NCI-H187 (cell line): ENCODE measurements around the gene ZBTB39.
"Not testable (repeated sequence)": the region's sequence is repeated elsewhere in the genome, so short reads cannot be mapped to it uniquely, and the experiment has no call there.

Experiments
- DNase-seq, 2 experiments: peaks; one replicate each; lab custom pipeline; 2025; lab: John Stamatoyannopoulos, UW

The ZBTB39 gene

DNA sequence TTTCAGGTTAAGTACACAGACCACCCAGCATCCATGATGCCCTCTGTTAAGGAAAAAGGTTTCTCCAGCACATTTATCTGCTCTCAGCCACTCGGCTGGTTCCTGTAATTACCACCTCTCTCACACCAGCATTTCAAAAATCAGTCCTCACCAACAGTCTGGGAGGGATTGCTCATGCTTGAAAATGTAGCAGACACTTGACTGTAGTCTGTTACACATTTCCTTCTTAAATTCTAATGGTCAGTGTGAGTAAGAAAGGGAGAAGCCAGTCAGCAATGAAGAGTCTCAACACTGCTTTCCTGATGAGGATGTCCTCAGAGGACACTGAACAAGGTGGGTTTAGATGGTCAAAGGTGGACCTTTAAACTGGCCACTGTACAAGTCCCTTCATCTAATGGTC, 6.0 kb downstream of the ZBTB39 start:
- no peak for DNase-seq

DNA sequence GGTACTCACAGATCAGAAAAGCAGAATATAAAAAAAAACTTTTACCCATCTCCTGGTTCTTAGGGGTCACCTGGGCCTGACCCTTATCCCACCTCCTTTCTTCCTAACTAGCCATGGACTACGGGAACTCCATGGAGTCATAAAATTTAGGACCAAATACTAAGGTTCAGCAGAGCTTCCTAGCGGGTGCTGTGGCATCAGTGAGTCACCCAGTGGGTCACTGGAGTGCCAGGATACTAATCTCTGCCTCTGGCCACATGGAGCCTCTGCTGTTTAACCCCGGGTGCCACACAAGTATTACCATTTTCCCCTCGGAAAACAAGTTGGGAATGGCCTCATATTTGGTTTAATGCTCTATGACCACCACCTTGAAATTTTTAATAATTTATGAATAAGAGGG, 6.9 kb downstream of the ZBTB39 start:
- no peak for DNase-seq

DNA sequence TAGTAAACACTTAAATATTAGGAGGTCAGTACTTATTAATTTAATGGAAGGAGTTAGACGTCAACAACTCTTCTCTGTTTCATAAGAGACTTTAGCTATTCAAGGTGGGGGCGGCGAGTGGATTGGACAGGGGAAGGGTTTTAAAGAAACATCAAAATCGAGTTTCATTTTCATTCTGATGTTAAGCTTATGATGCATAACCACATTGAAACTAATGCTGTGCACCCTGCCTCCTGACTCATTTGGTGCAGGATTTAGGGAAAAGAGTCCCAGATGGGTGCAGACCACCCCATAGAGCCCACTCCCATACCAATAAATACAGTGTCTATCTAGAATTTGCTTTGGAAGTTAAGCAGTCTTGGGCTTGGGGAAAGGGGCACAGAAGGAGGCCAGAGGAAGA, 7.4 kb downstream of the ZBTB39 start:
- DNase-seq, result no peak

DNA sequence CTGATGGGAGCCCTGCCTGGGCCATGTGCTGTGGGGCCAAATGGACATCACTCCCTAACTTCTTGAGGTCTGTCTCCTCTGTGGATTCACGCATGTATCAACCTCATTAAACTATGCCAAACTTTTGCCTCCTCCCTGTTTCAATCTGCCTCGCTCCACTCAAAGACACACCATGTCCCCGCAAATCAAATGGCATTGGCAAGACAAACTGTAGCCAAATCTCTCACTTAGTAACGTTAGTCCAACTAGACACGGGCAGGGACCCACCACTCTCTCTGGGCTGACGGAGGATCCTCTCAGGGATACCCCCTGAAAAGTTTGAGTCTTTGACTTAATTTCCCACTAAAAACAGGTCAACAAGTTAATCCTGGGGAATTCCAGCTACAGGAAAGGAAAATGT, 8.0 kb downstream of the ZBTB39 start:
- DNase-seq, result no peak

DNA sequence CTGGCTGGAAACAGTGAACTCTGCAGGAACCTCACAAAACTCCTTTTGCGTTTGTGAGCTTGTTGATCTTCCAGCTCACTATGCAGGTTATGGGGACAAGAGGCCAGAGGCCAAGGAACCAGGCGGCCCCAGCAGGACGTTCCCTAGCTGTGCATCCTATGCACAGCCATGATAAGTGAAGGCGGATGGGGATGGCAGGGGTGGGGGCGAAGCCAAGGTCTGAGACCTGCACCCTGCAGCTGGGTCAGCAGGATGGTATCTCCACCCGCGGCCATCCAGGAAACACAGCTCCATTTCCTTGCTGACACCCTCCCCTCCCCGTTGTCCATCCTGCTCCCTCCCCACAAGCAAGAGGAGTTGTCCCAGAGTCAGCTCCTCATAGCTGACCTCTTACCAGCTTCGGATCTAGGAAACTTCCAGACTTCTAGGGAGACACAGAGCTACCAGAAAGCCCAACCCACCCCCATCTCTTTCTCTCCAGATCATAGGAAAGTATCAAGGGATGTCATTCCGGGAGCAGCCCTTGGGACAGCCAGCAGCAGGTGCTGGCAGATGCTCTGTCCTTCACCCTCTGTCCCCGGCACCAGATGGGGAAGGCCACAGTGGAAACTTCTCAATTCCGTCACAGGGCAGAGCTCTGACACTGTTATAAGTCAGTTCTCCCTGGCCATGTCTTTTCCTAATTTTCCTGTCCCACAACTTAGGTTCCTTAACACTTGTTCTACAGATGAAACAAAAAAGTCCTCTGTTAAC, 9.4 kb downstream of the ZBTB39 start:
- no peak for DNase-seq

DNA sequence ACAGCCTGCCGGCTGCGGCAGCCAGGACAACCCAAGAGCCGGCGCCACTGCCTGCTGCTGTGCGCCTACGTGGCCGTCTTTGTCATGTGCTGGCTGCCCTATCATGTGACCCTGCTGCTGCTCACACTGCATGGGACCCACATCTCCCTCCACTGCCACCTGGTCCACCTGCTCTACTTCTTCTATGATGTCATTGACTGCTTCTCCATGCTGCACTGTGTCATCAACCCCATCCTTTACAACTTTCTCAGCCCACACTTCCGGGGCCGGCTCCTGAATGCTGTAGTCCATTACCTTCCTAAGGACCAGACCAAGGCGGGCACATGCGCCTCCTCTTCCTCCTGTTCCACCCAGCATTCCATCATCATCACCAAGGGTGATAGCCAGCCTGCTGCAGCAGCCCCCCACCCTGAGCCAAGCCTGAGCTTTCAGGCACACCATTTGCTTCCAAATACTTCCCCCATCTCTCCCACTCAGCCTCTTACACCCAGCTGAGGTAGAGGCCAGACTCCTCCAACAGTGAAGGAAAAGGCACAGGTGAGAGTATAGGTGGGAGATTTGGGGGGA, 10.3 kb downstream of the ZBTB39 start:
- no peak for DNase-seq

DNA sequence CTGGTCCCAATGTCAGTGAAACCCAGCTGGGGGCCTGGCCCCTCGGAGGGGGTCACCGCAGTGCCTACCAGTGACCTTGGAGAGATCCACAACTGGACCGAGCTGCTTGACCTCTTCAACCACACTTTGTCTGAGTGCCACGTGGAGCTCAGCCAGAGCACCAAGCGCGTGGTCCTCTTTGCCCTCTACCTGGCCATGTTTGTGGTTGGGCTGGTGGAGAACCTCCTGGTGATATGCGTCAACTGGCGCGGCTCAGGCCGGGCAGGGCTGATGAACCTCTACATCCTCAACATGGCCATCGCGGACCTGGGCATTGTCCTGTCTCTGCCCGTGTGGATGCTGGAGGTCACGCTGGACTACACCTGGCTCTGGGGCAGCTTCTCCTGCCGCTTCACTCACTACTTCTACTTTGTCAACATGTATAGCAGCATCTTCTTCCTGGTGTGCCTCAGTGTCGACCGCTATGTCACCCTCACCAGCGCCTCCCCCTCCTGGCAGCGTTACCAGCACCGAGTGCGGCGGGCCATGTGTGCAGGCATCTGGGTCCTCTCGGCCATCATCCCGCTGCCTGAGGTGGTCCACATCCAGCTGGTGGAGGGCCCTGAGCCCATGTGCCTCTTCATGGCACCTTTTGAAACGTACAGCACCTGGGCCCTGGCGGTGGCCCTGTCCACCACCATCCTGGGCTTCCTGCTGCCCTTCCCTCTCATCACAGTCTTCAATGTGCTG, 11.0 kb downstream of the ZBTB39 start:
- DNase-seq, result no peak

DNA sequence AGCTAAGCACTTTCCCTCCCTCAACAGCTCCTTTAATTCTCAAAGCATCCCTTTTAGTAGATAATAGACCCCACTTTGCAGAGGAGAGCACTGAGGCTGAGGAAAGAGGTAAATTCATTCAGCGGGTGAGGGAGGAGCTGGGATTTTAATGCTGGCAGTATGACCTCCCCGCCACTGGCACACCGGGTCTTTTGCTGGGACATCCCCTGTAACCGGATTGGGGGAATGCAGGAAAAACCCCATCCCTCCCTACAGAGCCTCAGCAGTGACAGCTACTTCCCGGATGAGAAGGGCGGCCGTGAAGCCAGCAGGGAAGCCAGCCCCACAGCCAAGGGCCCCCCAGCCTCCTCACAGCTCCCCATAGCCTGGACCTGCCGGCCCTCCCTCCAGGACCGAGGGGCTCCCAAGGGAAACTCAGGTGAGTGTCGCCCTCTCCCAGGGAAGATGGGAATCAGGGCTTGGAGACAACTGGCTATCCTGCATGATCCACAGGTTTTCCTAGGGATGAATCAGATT, 12.1 kb downstream of the ZBTB39 start:
- DNase-seq, result no peak

DNA sequence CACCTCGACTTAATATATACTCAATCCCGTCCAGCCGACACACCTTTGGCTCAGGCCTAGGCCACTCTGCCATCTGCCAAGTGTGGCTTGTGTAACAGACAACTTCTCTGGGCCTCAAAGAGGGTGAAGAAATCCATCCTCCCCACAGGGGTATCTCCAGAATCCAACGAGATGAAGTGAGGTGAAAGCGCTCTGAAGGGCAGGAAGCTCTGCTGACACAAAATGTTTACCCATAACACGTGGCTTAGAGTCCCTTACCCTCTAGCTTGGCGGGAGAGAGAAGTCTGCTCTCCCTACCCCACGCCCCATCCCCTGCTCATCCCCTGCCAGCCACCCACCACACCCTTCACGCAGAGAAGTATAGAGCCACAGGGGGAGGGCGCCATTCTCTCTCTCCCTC, 13.0 kb downstream of the ZBTB39 start:
- DNase-seq, result no peak

DNA sequence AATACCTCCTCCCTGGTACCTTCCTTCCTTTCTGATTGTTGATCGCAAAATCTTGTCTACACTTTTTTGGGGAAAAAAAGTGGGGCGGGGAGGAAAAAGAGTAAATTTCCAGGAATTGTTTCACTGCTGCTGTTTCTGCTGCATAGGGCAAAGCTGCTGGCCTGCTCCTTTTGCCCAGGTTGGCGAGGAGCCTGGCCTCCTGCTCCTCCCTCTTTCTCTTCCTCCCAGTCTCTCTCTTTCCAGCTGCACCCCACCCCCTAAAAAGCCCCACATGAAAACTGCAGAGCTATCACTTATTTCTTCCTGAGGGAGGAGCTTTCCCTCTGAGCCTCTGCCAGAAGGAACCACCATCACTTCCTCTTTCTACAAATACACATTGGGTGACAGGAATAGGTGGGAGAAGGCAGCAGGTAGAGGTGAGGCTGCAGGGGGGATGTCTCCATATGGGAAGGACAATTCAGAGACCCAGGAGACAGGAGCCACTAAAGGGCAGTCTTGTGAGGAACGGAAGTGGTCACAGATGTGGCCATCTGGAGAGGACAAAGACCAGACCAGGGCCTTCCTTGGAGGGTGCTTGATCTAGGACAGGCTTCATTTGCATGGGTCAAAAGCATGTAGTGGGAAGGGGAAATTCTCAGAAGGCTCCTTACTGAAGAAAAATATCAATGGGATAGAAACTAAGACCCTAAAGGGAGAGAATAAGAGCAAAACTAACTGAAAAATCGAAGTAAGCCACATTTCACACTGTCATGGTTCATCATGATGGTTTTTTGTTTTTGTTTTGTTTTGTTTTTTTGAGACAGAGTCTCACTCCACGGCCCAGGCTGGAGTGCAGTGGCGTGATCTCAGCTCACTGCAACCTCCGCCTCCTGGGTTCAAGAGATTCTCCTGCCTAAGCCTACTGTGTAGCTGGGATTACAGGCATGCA, 14.8 kb downstream of the ZBTB39 start:
- DNase-seq, result no peak

DNA sequence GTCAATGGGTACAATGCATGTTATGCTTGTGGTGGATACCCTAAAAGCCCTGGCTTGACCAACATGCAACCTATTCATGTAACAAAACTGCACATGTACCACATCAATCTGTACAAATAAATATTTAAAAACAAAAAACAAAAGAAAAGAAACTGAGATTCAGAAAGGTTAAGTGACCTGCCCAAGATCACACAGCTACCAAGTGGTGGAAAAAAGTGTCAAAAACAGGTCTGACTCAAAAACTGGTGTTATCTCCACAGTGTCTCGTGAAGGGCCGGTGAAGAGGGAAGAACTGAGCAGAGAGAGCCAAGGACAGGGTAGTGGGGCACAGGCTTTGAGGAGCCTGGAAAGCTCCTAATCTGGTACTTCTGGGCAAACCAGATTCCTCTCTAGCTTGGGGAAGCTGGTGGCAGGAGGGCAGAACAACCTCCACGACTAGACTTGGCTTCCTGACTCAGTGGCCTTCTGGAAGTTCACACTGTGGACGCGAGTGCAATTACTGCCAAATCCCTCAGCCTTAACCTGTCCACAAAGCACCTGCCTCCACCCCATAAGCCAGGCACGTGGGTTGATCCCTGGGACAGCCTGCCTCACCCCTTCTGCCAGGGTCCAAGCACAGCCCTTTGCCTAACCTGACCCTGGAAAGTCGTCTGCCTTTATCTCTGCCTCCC, 15.6 kb downstream of the ZBTB39 start:
- no peak for DNase-seq

DNA sequence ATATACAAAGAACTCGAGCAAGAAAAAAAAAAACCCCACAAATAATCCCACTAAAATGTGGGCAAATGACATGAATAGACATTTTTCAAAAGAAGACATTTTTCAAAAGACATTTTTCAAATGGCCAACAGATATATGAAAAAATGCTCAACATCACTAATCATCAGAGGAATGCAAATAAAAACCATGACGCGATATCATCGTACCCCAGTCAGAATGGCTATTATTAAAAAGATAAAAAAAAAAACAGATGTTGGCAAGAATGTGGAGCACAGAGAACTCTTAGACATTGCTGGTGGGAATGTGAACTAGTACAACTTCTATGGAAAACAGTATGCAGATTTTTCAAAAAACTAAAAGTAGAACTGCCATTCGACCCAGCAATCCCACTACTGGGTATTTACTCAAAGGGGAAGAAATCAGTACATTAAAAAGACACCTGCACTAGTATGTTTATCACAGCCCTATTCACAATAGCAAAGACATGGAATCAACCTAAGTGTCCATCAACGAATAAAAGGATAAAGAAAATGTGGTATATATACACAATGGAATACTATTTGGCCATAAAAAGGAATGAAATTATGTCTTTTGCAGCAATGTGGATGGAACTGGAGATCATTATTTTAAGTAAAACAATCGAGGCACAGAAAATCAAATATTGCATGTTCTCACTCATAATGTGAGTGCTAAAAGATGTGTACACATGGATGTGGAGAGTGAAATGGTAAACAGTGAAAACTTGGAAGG, 16.3 kb downstream of the ZBTB39 start:
- no peak for DNase-seq

DNA sequence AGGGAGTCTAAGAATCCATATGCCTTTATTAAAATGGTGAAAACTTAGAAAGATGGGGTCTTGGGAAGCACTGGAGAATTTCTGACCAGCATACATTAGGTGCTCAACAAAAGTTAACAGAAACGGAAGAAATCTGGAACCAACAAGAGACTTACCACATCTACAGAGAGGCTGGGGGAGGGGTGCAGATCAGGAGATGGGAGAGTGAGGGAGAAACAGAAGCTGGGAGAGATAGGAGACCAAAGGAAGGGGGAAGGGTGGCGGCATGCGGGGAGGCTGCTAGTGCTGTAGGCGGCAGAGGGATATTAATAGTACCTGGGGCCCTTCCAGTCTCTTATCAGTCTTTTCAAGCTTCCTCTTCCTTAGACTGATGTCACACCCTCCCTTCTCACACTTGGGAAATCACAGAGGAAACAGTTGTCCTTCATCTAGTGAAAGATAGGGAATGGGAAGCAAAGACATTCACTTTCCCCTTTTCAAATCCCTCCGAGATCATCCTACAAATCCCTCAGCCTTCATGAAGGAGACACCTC, 18.1 kb downstream of the ZBTB39 start:
- DNase-seq, result no peak

DNA sequence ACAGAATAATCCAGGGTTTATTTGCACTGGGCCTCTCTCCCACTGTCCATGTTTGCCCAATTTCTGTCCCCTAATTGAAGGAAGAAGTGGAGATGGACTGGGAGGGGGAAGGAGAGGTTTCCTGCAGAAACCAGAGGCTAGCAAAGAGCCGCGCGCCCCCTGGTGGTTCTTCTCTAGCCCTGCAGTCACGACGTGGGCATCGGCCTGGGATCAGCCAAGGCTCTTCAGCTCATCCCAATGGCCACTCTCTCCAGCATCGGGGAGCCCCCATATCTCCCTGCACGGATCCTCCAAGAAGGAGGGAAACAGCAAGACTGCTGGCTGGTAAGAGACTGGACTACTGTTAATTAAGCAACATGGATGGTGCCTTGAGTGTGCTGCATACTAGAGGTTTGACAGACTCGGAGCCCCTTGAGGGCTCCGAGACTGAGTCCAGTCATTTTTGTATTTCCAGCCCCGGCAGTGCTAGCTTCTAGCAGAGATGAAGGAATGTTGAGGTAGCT, 18.7 kb downstream of the ZBTB39 start:
- DNase-seq, result peak; percentile 66 to 69

DNA sequence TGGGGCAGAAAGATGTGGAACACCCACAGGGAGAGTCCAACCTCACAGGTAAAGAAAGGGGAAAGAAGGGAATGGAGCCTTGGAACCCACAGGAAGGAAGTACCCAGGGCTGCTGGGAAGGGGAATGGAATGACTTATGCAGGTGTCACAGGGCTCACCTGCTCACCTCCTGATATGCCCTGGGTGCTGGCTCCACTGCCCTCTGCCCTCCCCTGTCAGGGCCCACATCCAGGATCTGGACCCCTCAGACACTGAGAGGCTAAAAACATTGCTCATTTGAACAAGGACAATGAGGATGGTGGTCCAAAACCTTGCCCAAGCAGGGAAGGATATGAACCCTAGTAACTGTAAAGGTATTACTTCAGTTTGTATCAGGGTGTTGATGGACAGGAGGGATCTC, 19.3 kb downstream of the ZBTB39 start:
- DNase-seq, result no peak

DNA sequence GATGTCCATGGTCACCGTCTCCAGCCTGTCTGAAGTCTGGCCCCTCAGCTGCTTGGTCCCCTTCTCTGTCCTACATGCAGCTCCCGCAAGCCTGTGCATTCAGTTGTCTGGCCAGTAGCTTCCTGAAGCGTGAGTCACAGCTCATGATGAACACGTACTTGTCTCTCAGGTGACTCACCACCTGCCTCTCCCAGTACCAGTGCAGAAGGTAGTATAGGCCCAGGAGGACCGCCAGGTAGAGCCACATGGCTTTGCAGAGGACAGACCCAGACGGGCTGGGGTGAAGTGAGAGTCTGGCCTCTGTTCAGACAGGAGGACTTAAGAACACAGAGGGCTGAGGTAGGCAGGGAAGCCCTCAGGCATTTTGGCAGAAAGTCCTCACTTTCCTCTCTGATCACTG, 20.6 kb downstream of the ZBTB39 start:
- not testable (repeated sequence) for DNase-seq

DNA sequence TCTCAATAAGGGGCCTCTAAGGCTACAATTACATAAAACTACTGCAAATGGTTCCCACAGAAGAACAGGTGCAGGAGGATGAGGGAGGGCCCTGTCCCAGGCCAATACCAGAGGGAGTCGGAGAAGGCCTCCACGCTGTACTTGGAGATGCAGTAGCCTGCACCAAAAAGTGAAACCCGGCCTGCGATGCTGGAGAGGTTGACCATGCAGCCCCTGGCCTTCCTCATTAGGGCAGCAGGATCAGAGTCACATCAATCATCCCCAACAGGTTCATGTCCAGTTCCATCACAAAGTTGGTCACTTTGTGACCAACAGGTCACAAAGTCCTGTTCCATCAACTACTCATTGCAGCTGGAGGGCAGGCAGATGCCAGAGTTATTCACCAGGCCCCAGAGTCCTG, 23.0 kb downstream of the ZBTB39 start:
- DNase-seq, result no peak

DNA sequence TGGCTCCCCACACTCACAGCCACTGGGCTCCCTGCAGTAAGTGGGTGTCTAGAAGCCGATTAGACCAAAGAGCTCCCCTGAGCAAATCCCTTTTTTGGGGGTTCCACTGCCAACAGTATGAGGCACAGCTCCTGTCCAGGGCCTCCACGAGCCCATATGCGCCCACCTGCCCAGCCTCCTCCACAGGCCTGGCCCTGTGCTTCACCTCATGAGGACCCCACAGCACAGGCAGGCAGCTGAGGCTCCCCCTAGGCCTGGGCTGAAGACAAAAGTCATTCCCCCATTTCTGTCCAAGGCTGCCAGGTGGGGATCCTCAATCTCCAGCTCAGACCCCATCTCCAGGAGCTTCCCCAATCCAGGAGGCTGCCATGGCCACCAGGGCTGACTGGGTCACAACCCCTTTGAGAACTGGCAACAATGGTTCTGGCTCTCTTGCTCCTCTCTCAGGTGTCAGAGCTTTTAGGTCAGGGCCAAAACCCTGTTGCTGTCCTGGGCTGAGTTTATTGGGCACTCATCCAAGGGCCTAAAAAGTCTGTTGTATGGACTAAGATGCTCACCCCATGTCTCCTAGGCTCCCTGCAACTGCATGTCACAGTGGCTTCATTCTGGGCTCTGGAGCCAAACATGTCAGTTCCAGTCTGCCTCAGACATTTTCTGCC, 23.6 kb downstream of the ZBTB39 start:
- DNase-seq, result not testable (repeated sequence)

DNA sequence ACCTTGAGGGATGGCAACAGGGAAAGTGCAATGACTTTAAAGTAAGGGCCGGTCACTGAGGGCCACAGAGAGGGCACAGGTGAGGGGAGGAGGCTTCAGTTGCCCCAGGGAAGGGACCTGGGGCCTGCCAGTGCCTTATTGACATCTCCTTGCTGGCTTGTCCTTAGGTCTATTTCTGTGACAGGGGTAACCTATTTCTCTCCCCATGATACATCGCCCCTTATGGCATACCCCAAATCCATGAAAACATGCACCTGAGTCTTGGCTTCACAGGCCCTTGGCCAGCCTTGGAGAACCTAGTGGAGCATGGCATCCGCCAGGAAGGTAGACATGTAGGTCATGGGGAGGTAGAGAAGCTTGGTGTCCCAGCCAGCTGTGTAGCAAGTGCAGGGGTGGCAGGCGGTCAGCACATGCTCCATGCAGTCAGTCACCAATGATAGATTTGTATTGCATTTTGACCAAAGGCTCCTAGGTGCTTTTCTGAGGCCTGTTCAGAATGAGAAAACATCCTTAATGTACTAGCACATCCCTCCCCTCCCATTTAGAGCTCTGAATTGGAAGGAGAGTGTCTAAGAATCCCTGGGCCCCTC, 25.3 kb downstream of the ZBTB39 start:
- DNase-seq, result no peak
